H1 (cell line): Measurements from ENCODE around the gene FASTK. TPM values are rescaled to one million over a fixed set of nuclear protein-coding genes. Genes with fewer than 3 reads are reported as not detected.
A peak's percentile ranks its signal among the peaks of the same experiment; 100 is the strongest.

Experiments used
- CTCF ChIA-PET: fragments of 300-600 bp; sonication (Branson Sonifier 250); formaldehyde crosslinking; loops from one replicate; lab custom pipeline; 2021; ENCODE audit not compliant: partially characterized antibody; lab: Charles Lee
- POLR2A ChIA-PET: fragments of 300-600 bp; sonication (Branson Sonifier 250); formaldehyde crosslinking; loops from one replicate; lab custom pipeline; 2021; ENCODE audit warnings: inconsistent platforms; ENCODE audit not compliant: partially characterized antibody; lab: Charles Lee
- DNase-seq, 2 experiments: peaks; one replicate each; pipeline versions ENCODE4 v3.0.0 to v3.0.0-alpha.2; 2010 to 2022; ENCODE audit warnings: low spot score in 2 of 2, low read depth in 1 of 2, mixed read lengths in 1 of 2
- FAIRE-seq: peaks from 2 replicates; lab custom pipeline; 2011; peaks lifted over from hg19 to GRCh38; lab: Jason Lieb, UNC
- H2AFZ ChIP-seq: 2 replicates; pipeline ENCODE4 v1.8.1; 2012; ENCODE audit warnings: low read length, inconsistent platforms
- H2AK5ac ChIP-seq: 2 replicates; pipeline ENCODE4 v1.6.1; 2013; ENCODE audit warnings: low read depth, low read length
- H2BK120ac ChIP-seq: replicated peaks from 2 replicates; pipeline ENCODE3; 2013; ENCODE audit warnings: low read depth, low read length, inconsistent platforms
- H2BK12ac ChIP-seq: 2 replicates; pipeline ENCODE4 v1.6.1; 2013; ENCODE audit warnings: low read depth, low read length
- H2BK15ac ChIP-seq: 2 replicates; pipeline ENCODE4 v1.6.1; 2013; ENCODE audit warnings: low read length
- H2BK20ac ChIP-seq: 2 replicates; pipeline ENCODE4 v1.6.1; 2013; ENCODE audit warnings: low read length
- H2BK5ac ChIP-seq: 2 replicates; pipeline ENCODE4 v1.6.1; 2013; ENCODE audit warnings: low read depth, low read length
- H3K14ac ChIP-seq: 2 replicates; pipeline ENCODE4 v1.6.1; 2013; ENCODE audit warnings: inconsistent platforms; ENCODE audit not compliant: insufficient read length
- H3K18ac ChIP-seq: 2 replicates; pipeline ENCODE4 v1.6.1; 2013; ENCODE audit warnings: low read length; ENCODE audit errors: extremely low read depth
- H3K23ac ChIP-seq: 2 replicates; pipeline ENCODE4 v1.6.1; 2013; ENCODE audit warnings: inconsistent platforms; ENCODE audit not compliant: insufficient read length
- H3K23me2 ChIP-seq: 2 replicates; pipeline ENCODE4 v1.6.1; 2013; ENCODE audit warnings: low read depth, low read length
- H3K27ac ChIP-seq: 2 replicates; pipeline ENCODE4 v1.6.1; 2011; ENCODE audit warnings: low read depth, low read length, inconsistent platforms
- H3K27me3 ChIP-seq, 4 experiments: replicated peaks in 1 of 4; 1 replicate in 1 of 4; 2 replicates in 3 of 4; pipeline versions ENCODE4 v1.6.1 to v1.8.1; 2011 to 2013; ENCODE audit warnings: low read length in 3 of 4, mild to moderate bottlenecking in 3 of 4, inconsistent platforms in 2 of 4, mixed read lengths in 2 of 4, moderate library complexity in 1 of 4; ENCODE audit not compliant: control insufficient read depth in 3 of 4, insufficient read depth in 3 of 4; ENCODE audit errors: extremely low read depth in 1 of 4
- H3K36me3 ChIP-seq, 4 experiments: 2 replicates each; pipeline versions ENCODE4 v1.6.1 to v1.8.1; 2011 to 2013; ENCODE audit warnings: mild to moderate bottlenecking in 4 of 4, low read length in 3 of 4, moderate library complexity in 2 of 4, control low read depth in 1 of 4, inconsistent platforms in 1 of 4; ENCODE audit not compliant: insufficient read depth in 4 of 4, control insufficient read depth in 2 of 4
- H3K4ac ChIP-seq: replicated peaks from 2 replicates; pipeline ENCODE3; 2013; ENCODE audit warnings: low read length, low read depth, mixed read lengths, inconsistent platforms; ENCODE audit not compliant: insufficient read length
- H3K4me1 ChIP-seq, 4 experiments: replicated peaks in 1 of 4; 1 replicate in 1 of 4; 2 replicates in 3 of 4; pipeline versions ENCODE4 v1.6.1 to v1.8.1; 2011 to 2013; ENCODE audit warnings: low read length in 3 of 4, inconsistent platforms in 2 of 4, mixed read lengths in 1 of 4; ENCODE audit not compliant: insufficient read depth in 4 of 4, control insufficient read depth in 3 of 4
- H3K4me2 ChIP-seq, 2 experiments: 2 replicates each; pipeline versions ENCODE4 v1.6.1 to v1.8.1; 2011 to 2013; ENCODE audit warnings: low read depth in 2 of 2, low read length in 2 of 2, control low read depth in 1 of 2, inconsistent platforms in 1 of 2, mild to moderate bottlenecking in 1 of 2; ENCODE audit not compliant: insufficient read depth in 1 of 2
- H3K4me3 ChIP-seq, 4 experiments: fragments of 200-600, 300-600 bp in 1 of 4; sonication (generic), shearing (Covaris generic), sonication (Bioruptor Twin) in 1 of 4; 2 replicates each; pipeline versions ENCODE4 v1.5.1 to v1.8.1; 2011 to 2016; ENCODE audit warnings: low read length in 4 of 4, low read depth in 3 of 4, control low read depth in 2 of 4, inconsistent platforms in 2 of 4, mild to moderate bottlenecking in 2 of 4, mixed read lengths in 1 of 4, moderate library complexity in 1 of 4; ENCODE audit not compliant: insufficient read depth in 2 of 4; ENCODE audit errors: extremely low read depth in 1 of 4
- H3K56ac ChIP-seq: replicated peaks from 2 replicates; pipeline ENCODE3; 2013; ENCODE audit warnings: low read depth, mild to moderate bottlenecking, mixed read lengths, low read length, inconsistent platforms; ENCODE audit not compliant: insufficient read length
- H3K79me1 ChIP-seq: 2 replicates; pipeline ENCODE4 v1.6.1; 2013; ENCODE audit warnings: low read depth, low read length, control low read depth
- H3K79me2 ChIP-seq, 2 experiments: 2 replicates each; pipeline versions ENCODE4 v1.6.1 to v1.8.1; 2012 to 2013; ENCODE audit warnings: low read length in 2 of 2, mild to moderate bottlenecking in 2 of 2, inconsistent platforms in 1 of 2; ENCODE audit not compliant: insufficient read depth in 2 of 2, control insufficient read depth in 1 of 2
- H3K9ac ChIP-seq, 4 experiments: replicated peaks in 1 of 4; 1 replicate in 1 of 4; 2 replicates in 3 of 4; pipeline versions ENCODE4 v1.6.1 to v1.8.1; 2011 to 2013; ENCODE audit warnings: low read depth in 3 of 4, low read length in 3 of 4, control low read depth in 2 of 4, mild to moderate bottlenecking in 2 of 4, moderate library complexity in 2 of 4, inconsistent platforms in 1 of 4; ENCODE audit errors: extremely low read depth in 1 of 4
- H3K9me3 ChIP-seq, 2 experiments: 2 replicates each; pipeline versions ENCODE4 v1.6.1 to v1.8.1; 2012 to 2013; ENCODE audit warnings: mild to moderate bottlenecking in 2 of 2, moderate library complexity in 2 of 2, control low read depth in 1 of 2, inconsistent platforms in 1 of 2, low read depth in 1 of 2, low read length in 1 of 2, mixed read lengths in 1 of 2; ENCODE audit not compliant: insufficient read depth in 2 of 2
- H4K20me1 ChIP-seq, 2 experiments: replicated peaks in 1 of 2; 2 replicates each; pipeline versions ENCODE3 to v1.8.1; 2011 to 2013; ENCODE audit warnings: inconsistent platforms in 2 of 2, low read length in 2 of 2, mild to moderate bottlenecking in 1 of 2; ENCODE audit not compliant: insufficient read depth in 2 of 2, control insufficient read depth in 1 of 2
- H4K5ac ChIP-seq: 2 replicates; pipeline ENCODE4 v1.6.1; 2013; ENCODE audit warnings: low read length, low read depth, mixed read lengths, inconsistent platforms; ENCODE audit not compliant: insufficient read length
- H4K8ac ChIP-seq: 2 replicates; pipeline ENCODE4 v1.8.0; 2013; ENCODE audit warnings: mild to moderate bottlenecking, moderate library complexity, low read length, inconsistent platforms; ENCODE audit not compliant: insufficient read depth; ENCODE audit errors: extremely low read depth
- H4K91ac ChIP-seq: replicated peaks from 2 replicates; pipeline ENCODE3; 2013; ENCODE audit warnings: low read length, mixed read lengths, inconsistent platforms; ENCODE audit not compliant: insufficient read length
- CTBP2 ChIP-seq: IDR thresholded peaks from 2 replicates; pipeline ENCODE4 v1.7.0; 2011; ENCODE audit warnings: borderline replicate concordance, mild to moderate bottlenecking, moderate library complexity, mixed read lengths, low read length; ENCODE audit not compliant: insufficient read depth, insufficient read length
- CTCF ChIP-seq, 3 experiments: IDR thresholded peaks; 1 replicate in 2 of 3; 2 replicates in 1 of 3; pipeline versions ENCODE4 v1.5.1 to v1.6.1; 2011; ENCODE audit warnings: low read length in 3 of 3, mild to moderate bottlenecking in 3 of 3, inconsistent platforms in 2 of 3, low read depth in 1 of 3, moderate library complexity in 1 of 3; ENCODE audit not compliant: insufficient read depth in 1 of 3; ENCODE audit errors: control extremely low read depth in 1 of 3
- EGR1 ChIP-seq: IDR thresholded peaks from 2 replicates; pipeline ENCODE4 v1.6.1; 2011; ENCODE audit warnings: low read depth, low read length, borderline replicate concordance
- EZH2 ChIP-seq: fragments of 200-600 bp; sonication (generic); IDR thresholded peaks from 2 replicates; pipeline ENCODE4 v1.7.1; 2012; ENCODE audit warnings: low read depth, mild to moderate bottlenecking, moderate library complexity, low read length, inconsistent platforms; ENCODE audit not compliant: severe bottlenecking
- PHF8 ChIP-seq: fragments of 200-600 bp; sonication (generic); conservative IDR thresholded peaks from 2 replicates; pipeline ENCODE4 v1.7.1; 2012; ENCODE audit warnings: low read depth, mild to moderate bottlenecking, inconsistent platforms, low read length, moderate library complexity
- SIN3A ChIP-seq, 2 experiments: IDR thresholded peaks in 1 of 2; conservative IDR thresholded peaks in 1 of 2; 2 replicates each; pipeline ENCODE4 v1.6.1; 2011 to 2012; ENCODE audit warnings: low read length in 2 of 2, improper control_type of control experiment in 1 of 2, low read depth in 1 of 2, mild to moderate bottlenecking in 1 of 2
- WGBS, 2 experiments: shearing (Covaris generic) in 1 of 2; methylation state at CpG; one replicate each; pipeline versions ENCODE4 v1.1.6 to v1.1.7; 2013 to 2015; ENCODE audit warnings: low lambda C conversion rate in 2 of 2, mixed read lengths in 2 of 2, inconsistent platforms in 1 of 2, low coverage in 1 of 2, missing lambda C conversion rate in 1 of 2; ENCODE audit not compliant: insufficient replicate concordance in 2 of 2, insufficient coverage in 1 of 2, insufficient read length in 1 of 2; ENCODE audit errors: extremely low coverage in 1 of 2, missing lambda C conversion rate in 1 of 2; 5-methylcytosine and 5-hydroxymethylcytosine counted together
- polyA plus RNA-seq, 7 experiments: library from polyadenylated mRNA; depleted of rRNA in 3 of 7; stranded (reverse) in 5 of 7; unstranded in 2 of 7; fragments of >200 nt in 5 of 7; fragments of 200-250 nt in 2 of 7; gene quantifications; 1 replicate in 5 of 7; 2 replicates in 1 of 7; 4 replicates in 1 of 7; pipeline versions ENCODE4 v1.2.1 to v1.2.3, GENCODE V29; 2011 to 2013; ENCODE audit warnings: missing spikeins in 2 of 7, mixed read lengths in 2 of 7
- total RNA-seq: library from RNA; stranded (reverse); fragmentation: NEBNext Ultra II Directional; extraction: Animal tissue kit (Norgen Biotek cat#: 25700); gene quantifications from 2 replicates; pipeline ENCODE4 v1.2.1, GENCODE V29; 2021

The FASTK gene
- total and polyA plus RNA-seq, 2 of the 8 experiments (the other 6 are each of a cell fraction or from before 2014, with no cell fraction given): 39.4 to 84.0 TPM

- Histone ChIP-seq H2BK5ac (peak within 1 kb of the TSS; percentile 71), H2BK120ac (no peak within 1 kb of the TSS), H3K4me1 (peaks cover 9 to 42% (median 32%) of the 10 kb centered on the region in 4 experiments), H2BK15ac (peak within 1 kb of the TSS; percentile 19; the same call in 1 of the 2 replicates), H3K4ac (peak within 1 kb of the TSS; percentile 89), H3K18ac (peak within 1 kb of the TSS; percentile 71), H3K9ac (peak within 1 kb of the TSS in 3 of 4 experiments; percentile 29 to 62 (median 35); a peak in 6 of 7 replicates), H4K91ac (peak within 1 kb of the TSS; percentile 48), H3K79me2 (peaks cover 0 to 8% of the 10 kb centered on the region in 2 experiments; a peak in 1 of 4 replicates), H2AFZ (no peak within 1 kb of the TSS), H3K56ac (no peak within 1 kb of the TSS), H3K14ac (no peak within 1 kb of the TSS), H3K9me3 (no peaks in the 10 kb centered on the region), H3K36me3 (peaks cover 0 to 3% (median 1%) of the 10 kb centered on the region in 4 experiments; a peak in 2 of 8 replicates), H3K79me1 (0 out of 2 replicates have a peak, but pooled peaks cover 3% of the 10 kb centered on the region), H3K4me2 (peak within 1 kb of the TSS; percentile 86 to 99), H3K27me3 (peaks cover 0 to 9% (median 4%) of the 10 kb centered on the region in 4 experiments; a peak in 5 of 7 replicates), H2BK12ac (peak within 1 kb of the TSS; percentile 80; the same call in 1 of the 2 replicates), H4K5ac (peak within 1 kb of the TSS; percentile 72), H3K23ac (no peak within 1 kb of the TSS), H3K27ac (0 out of 2 replicates have a peak within 1 kb of the TSS, but pooled peaks have one; percentile 61), H2BK20ac (peak within 1 kb of the TSS; percentile 34; the same call in 1 of the 2 replicates), H2AK5ac (no peak within 1 kb of the TSS; the same call in 1 of the 2 replicates), H3K23me2 (peaks cover 33% of the 10 kb centered on the region), H3K4me3 (peak within 1 kb of the TSS; percentile 59 to 91 (median 74)), H4K20me1 (peaks cover 2 to 4% of the 10 kb centered on the region in 2 experiments), H4K8ac (peak within 1 kb of the TSS; percentile 45)
- DNase-seq: peak in 1 of 2 experiments; percentile 88
- ChIA-PET CTCF (interaction anchor here (0.7 to 9.7 kb wide), 13 partner anchors 18 to 85 kb away, joined by 3 to 88 read pairs (median 5); no protein-coding TSS in a partner anchor), POLR2A (interaction anchor here (0.8 to 2.0 kb wide), 11 partner anchors 9 to 51 kb away, joined by 3 to 15 read pairs (median 5); partner anchors contain the start of genes ABCB8 and TMUB1)
- FAIRE-seq: no peak
- 0% methylated on average over 7 of the region's 75 CpGs; no CpG with 5 or more reads in 1 of the 2 experiments for WGBS, 2 experiments
- TF ChIP-seq CTCF (IDR thresholded peaks at IDR 0.05; ENCODE audit: control extremely low read depth in 1 of 3, insufficient read depth in 1 of 3, low read depth in 1 of 3, low read length in 3 of 3): peak in 2 of 3 experiments; percentile 20 to 22; a peak in 2 of 4 replicates
- no peak for TF ChIP-seq EZH2
- peak; percentile 82 for TF ChIP-seq EGR1
- TF ChIP-seq CTBP2: peak; percentile 49
- TF ChIP-seq PHF8: peak; percentile 45; the same call in 1 of the 2 replicates
- peak in 1 of 2 experiments; percentile 72; a peak in 2 of 4 replicates for TF ChIP-seq SIN3A (conservative IDR thresholded peaks at IDR 0.05 in 1 of 2, IDR thresholded peaks at IDR 0.05 in 1 of 2; ENCODE audit: low read depth in 1 of 2, low read length in 2 of 2)
These were observed 21.1 kb downstream of the FASTK start, which contains the start of gene SLC4A2 for GRCh38 chr7:151059367-151060112. Gene SLC4A2 (plus strand): TSS chr7:151059589. CDS start chr7:151061988, 2,399 bp downstream.
